HG02623 (cell line): ENCODE measurements around the gene CENPE.
"Not testable (repeated sequence)": the region's sequence is repeated elsewhere in the genome, so short reads cannot be mapped to it uniquely, and the experiment has no call there.

Experiments used
- ATAC-seq: cut with Tn5 transposase; IDR thresholded peaks from one replicate; pipeline ENCODE4 v1.9.1; 2021; ENCODE audit warnings: moderate library complexity; ENCODE audit not compliant: unreplicated experiment

Gene CENPE, protein sequence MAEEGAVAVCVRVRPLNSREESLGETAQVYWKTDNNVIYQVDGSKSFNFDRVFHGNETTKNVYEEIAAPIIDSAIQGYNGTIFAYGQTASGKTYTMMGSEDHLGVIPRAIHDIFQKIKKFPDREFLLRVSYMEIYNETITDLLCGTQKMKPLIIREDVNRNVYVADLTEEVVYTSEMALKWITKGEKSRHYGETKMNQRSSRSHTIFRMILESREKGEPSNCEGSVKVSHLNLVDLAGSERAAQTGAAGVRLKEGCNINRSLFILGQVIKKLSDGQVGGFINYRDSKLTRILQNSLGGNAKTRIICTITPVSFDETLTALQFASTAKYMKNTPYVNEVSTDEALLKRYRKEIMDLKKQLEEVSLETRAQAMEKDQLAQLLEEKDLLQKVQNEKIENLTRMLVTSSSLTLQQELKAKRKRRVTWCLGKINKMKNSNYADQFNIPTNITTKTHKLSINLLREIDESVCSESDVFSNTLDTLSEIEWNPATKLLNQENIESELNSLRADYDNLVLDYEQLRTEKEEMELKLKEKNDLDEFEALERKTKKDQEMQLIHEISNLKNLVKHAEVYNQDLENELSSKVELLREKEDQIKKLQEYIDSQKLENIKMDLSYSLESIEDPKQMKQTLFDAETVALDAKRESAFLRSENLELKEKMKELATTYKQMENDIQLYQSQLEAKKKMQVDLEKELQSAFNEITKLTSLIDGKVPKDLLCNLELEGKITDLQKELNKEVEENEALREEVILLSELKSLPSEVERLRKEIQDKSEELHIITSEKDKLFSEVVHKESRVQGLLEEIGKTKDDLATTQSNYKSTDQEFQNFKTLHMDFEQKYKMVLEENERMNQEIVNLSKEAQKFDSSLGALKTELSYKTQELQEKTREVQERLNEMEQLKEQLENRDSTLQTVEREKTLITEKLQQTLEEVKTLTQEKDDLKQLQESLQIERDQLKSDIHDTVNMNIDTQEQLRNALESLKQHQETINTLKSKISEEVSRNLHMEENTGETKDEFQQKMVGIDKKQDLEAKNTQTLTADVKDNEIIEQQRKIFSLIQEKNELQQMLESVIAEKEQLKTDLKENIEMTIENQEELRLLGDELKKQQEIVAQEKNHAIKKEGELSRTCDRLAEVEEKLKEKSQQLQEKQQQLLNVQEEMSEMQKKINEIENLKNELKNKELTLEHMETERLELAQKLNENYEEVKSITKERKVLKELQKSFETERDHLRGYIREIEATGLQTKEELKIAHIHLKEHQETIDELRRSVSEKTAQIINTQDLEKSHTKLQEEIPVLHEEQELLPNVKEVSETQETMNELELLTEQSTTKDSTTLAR (N-terminal part only)

DNA sequence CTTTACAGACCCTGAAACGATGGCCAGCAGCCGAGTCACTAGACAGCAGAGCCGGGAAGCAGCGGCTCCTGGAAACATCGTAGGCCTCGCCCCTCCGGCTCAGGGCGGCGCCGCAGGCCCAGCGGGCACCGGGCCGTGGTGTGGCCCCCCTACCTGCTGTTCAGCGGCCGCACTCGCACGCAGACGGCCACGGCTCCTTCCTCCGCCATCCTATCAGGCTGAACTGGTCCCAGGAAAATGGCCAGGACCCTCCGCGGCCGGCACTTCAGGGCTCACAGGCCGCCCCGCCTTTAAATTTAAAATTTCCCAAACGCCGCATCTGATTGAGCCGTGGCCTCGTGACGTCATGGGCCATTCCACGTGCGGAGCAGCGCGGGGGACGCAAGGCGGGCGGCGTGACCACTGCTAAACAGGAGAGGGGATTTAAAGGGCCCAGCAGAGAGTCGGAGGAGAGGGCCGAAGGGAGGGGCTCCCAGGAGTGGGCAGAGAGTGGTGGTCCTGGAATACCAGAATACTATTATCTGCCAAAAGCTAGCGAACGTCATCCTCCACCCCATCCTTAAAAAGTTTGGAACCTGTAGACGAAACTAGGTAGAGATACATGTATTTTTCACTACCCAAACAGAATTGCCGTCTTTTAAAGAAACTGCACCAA is at the start of gene CENPE:
TSS of gene CENPE (minus strand) at position 233 of the 655 bp plus-strand sequence. CDS start at position 209, 24 bp downstream.
- ATAC-seq = peak; percentile 92

DNA sequence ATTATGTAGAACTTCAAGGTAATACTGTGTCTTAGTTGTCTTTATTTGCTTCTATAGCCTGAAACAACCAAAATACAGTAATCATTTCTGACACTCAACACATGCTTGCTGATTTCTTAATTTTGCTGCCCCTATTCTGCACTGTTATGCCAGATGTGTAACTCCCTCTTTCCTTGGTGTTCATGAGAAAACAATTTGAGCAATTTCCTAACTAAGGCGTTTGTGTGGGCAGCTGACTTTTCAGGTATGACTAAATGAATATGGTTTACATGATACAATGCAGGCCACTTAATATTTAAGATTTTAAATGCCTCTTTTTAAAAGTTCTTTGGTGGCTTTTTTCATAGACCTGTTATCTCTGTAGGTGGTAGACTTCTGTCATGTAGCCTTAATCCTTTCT is 46.1 kb upstream of the CENPE start:
- ATAC-seq = no peak

DNA sequence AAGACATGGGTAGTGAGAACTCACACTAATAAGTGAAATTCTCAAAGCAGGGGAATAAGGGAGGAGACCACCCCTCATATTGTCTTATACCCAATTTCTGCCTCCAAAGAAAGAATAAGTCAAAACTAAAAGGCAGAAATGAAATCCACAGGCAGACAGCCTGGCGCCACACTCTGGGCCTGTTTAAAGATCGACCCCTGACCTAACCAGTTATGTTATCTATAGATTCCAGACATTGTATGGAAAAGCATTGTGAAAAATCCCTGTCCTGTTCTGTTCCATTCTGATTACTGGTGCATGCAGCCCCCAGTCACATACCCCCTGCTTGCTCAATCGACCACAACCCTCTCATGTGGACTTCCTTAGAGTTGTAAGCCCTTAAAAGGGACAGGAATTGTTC is 32.8 kb upstream of the CENPE start:
- not testable (repeated sequence) for ATAC-seq

DNA sequence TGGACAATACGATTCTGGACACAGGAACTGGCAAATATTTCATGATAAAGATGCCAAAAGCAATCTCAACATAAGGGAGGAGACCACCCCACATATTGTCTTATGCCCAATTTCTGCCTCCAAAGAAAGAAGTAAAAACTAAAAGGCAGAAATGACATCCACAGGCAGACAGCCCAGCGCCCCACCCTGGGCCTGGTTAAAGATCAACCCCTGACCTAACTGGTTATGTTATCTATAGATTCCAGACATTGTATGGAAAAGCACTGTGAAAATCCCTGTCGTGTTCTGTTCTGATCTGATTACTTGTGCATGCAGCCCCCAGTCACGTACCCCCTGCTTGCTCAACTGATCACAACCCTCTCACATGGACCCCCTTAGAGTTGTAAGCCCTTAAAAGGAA is 25.4 kb upstream of the CENPE start:
- not testable (repeated sequence) for ATAC-seq

DNA sequence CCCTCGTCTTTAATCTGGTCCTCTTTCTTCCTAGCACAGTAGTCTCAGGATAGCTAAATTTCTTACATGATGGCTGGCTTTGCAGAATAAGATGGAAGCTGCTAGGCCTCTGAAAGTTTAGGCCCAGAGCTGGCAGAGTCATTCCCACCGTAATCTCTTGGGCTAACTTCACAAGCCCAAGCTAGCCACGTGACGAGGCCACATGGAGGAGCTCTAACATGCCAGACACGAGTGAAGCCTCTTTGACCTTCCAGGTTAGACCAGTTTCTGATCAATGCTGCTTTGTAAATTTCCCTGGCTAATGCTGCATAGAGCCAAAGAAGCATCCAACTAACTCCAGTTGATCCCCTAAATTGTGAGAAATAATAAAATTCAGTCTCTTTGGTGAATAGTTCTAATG is 9.5 kb upstream of the CENPE start:
- no peak for ATAC-seq

DNA sequence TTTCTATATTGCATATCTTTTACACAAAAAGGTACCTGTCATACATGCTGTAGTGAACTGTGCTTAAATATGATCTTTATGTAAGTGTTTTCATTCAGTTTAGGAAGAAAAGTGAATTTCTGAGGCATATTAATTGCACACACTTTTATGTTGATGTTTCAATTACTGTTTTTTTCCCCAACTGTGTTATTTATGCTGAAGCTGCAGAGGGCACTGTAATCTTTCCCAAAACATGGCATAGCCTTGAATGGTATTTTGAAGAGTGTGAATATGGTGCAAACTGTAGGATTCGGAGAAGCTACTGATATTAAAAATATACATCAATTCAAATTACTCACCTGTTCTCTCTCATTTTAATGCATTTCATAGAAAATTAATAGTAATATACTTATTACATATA is 6.0 kb upstream of the CENPE start:
- no peak for ATAC-seq

DNA sequence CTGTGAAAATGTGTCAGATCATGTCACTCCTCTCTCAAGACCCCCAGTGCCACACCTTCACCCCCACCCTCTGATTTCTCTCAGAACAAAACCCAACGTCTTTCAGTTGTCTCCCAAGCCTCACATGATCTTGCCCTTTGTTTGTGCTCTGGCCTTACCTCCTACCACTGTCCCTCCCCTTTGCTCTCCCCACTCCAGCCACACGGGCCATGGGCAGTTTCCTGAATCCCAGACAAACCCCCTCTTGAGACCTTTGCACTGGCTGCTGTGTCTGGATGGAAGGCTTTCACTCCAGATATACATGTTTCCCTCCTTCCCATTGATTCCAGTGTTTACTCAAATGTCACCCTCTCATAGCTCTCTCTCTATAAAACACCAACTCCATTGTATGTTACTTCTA is 3.6 kb upstream of the CENPE start:
- no peak for ATAC-seq

DNA sequence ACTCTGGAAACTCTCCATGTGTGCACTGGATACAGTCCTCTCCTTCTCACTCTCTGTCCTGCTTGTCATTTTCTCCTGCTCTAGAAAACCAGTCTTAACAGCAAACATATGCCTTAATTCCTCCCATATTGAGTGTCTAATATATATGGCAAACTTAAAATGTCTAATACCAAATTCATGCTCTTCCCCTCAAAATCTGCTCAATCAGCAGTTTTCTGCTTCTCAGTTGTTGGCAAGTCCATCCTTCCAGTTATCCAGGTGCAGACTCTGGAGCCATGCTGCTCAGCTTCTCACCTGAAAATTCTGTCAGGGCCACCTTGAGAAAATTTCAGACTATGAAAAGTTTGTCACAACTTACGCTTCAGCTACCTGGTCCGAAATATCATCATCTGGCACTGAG is 3.1 kb upstream of the CENPE start:
- ATAC-seq = no peak

DNA sequence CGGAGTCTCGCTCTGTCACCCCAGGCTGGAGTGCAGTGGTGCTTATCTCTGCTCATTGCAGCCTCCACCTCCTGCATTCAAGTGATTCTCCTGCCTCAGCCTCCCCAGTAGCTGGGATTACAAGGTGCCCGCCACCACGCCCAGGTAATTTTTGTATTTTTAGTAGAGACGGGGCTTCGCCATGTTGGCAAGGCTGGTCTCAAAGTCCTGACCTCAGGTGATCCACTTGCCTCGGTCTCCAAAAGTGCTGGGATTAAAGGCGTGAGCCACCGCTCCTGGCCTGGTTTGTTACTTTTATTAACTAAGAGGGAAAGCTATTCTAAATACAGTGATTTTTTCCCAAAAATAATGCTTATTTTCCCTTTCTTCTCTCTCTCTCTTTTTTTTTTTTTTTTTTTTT is 866 bp upstream of the CENPE start:
- no peak for ATAC-seq

DNA sequence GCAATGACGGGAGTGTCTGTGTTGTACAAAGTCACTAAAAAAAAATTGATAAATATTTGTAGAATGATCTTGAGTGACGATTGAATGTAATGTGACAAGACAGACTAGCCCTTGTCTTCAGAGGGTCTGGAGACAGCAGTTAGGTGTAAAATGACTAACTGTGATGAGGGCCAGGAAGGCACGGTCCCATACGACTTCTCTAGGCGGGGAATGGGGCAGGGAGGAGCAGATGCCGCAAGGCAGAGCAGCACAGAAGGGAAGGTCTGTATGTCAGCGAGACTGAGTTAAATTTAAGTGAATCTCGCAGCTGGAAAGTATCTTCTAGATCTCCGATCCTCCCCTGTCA is 405 bp downstream of the CENPE start:
- ATAC-seq = peak; percentile 39

DNA sequence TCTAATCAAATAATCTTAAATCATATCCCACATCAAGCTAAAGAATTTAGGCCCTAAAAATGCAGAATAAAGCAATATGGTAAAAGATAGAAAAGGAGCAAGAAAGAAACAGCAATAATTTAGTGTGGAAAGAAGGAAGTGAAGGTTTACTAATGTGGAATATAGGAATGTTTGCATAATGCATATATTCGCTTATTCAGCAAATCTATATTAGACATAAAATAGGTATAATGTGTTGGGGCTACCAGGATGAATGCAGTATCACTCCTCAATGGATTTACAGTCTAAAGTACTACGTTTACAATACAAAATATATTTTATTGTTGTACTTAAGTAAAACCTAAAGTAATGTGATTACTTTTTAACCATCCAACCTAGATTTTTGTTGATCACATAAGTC is 4.7 kb downstream of the CENPE start:
- no peak for ATAC-seq

DNA sequence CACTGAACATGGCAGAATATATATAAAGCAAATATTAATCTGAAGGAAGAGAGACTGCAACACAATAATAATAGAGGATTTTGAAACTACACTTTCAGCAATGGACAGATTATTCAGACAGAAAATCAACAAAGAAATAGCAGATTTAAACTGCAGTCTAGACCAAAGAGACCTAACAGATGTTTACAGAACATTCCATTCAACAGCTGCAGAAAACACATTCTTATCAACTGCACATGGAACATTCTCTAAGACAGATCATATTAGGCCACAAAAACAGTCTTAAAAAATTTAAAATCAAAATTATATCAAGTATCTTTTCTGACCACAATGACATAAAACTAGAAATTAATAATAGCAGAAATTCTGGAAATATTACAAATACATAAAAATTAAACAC is 27.1 kb downstream of the CENPE start:
- ATAC-seq = no peak

DNA sequence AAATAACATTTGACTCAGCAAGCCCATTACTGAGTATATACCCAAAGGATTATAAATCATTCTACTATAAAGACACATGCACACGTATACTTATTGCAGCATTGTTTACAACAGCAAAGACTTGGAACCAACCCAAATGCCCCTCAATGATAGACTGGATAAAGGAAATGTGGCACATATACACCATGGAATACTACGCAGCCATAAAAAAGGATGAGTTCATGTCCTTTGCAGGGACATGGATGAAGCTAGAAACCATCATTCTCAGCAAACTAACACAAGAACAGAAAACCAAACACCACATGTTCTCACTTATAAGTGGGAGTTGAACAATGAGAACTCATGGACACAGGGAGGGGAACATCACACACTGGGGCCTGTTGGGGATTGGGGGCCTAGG is 28.4 kb downstream of the CENPE start:
- not testable (repeated sequence) for ATAC-seq

DNA sequence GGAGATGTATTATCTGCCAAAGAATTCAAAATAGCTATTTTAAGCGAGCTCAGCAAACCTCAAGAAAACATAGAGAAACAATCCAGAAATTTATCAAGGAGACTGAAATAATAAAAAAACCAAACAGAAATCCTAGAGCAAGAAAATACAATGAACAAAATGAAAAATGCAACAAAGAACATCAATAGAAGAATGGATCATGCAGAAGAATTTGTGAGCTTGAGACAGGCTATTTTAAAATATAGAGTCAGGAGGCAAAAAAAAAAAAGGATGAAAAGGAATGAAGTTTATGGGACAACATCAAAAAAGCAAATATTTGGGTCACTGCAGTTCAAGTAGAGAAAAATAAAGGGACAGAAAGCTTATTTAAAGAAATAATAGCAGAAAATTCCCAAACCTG is 29.1 kb downstream of the CENPE start:
- no peak for ATAC-seq

DNA sequence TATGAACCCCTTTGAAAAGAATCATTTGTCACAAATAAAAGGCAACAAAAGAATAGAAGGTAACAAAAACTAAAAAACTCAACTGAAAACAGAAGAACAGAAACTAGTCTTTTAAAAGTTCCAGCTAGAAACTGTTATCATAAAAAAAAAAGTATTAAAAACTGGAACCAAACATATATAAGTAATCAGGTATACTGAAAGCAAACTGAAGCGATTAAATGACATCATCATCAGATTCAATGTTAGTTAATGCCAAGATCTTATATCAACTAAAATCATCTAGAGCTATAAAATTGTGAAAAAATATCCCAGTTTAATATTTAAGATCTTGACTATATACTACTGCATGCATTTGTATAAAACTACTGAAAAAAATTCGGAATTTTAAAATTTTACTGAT is 36.0 kb downstream of the CENPE start:
- no peak for ATAC-seq

DNA sequence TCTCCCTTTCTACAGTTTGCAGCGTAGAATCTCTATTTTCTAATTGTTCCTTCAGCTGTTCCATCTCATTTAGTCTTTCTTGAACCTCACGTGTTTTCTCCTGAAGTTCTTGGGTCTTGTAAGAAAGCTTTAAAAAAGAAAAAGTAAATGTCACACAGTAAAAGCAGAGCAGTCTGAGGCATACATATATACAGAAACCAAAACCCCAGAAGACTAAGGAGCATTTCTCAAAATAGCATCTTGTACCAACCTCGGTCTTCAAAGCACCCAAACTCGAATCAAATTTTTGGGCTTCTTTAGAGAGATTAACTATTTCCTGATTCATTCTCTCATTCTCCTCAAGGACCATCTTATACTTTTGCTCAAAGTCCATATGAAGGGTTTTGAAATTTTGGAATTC is 39.4 kb downstream of the CENPE start:
- no peak for ATAC-seq

DNA sequence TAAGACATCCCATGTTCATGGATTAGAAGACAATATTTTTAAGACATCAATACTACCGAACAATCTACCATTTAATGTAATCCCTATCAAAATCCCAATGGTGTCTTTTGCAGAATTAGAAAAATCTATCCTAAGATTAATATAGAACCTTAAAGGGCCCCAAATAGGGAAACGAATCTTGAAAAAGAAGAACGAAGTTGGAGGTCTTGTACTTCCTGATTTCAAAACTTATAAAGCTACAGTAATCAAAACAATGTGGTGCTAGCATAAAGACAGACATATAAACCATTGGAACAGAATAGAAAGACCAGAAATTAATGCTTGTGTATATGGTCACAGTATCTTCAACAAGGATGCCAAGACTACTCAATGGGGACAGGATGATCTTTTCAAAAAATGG is 42.0 kb downstream of the CENPE start:
- ATAC-seq = no peak

DNA sequence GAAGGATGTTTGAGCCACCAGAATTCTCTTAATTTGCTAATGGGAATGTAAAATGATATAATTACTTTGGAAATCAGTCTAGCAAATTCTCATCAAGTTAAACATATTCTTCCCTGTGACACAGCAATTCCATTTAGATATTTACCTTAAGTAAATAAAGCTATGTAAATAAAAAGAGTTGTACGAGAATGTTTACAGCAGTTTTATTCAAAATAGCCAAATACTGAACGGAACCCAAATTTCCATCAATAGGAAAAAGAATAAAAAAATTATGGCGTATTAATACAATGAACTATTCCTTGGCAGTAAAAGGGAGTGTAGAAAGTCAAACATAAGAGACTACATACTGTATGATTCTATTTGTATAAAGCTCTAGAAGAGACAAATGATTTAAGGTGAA is 45.8 kb downstream of the CENPE start:
- no peak for ATAC-seq

DNA sequence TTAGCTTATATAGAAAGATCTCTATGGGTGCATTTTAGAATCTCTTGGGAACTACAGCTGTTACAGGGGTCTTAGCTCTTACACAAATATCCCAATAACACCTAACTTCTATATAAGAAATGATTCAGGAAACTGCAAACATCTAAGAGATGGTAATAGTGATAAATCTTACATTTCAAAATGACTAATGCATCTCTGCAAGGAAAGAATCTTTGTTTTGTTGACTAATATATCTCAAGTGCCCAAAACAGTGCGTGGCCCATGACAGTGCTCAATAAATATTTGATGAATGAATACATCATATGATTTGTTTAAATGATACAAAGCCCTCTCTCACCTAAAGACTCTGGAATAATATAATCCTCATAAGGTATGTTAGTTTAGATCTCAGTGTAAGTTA is 47.5 kb downstream of the CENPE start:
- ATAC-seq = no peak

DNA sequence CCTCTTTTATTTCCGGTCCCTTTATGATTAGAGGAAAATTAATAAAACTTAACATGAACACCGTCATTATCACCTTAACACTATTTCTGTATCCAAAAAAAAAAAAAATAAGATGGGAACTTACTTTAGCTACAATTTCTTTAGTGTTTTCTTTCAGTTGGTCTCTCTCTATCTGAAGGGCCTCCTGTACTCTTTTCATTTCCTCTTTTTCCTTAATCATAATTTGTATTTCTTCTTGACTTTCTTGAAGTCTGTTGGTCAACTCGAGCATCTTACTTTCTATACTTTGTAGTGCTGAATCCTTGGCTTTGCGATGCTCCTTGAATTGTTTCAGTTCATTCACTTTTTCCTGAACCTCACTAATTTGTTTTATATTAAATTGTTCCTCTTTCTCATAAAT is 53.2 kb downstream of the CENPE start:
- ATAC-seq = no peak

DNA sequence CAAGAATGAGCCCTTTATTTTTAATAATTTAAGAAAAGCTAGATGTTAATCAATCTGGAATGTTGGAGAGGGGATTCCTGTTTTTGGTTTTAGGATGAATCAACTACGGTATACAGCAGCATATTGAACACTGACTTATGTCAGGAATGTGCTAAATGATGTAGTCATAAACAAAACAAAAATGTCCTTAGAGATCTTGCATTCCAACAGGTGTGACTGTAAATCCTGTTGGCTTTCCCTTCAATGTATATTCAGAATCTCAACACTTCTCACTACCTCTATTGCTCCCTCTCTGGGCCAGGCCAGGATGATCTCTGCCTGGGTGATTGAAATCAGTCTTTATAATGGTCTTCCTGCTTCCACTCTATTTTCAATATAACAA is 60.7 kb downstream of the CENPE start:
- no peak for ATAC-seq
